ENCODE measurements around the gene IDH1. TPM values are rescaled to one million over a fixed set of nuclear protein-coding genes. Genes with fewer than 3 reads are reported as not detected.

The IDH1 gene
- total RNA-seq, 4 donors from 2014 or later: 111 to 170 (median 125) TPM

- TF ChIP-seq CTCF (IDR thresholded peaks at IDR 0.05): no peak
- DNase-seq (ENCODE audit: low spot score) (no peak), ATAC-seq (ENCODE audit: low FRiP score) (no peak)
Measured at GRCh38 chr2:208189810-208190503, 64.9 kb downstream of the IDH1 start, which contains the start of gene C2orf80. TSS of gene C2orf80 (minus strand) at chr2:208190030. CDS start at chr2:208186986, 3,044 bp downstream.

- ATAC-seq (ENCODE audit: low FRiP score): no peak
Measured at GRCh38 chr2:208189069-208189809, 65.6 kb downstream of the IDH1 start.

GRCh38 chr2:208186893-208187292 is 68.0 kb downstream of the IDH1 start:
- ATAC-seq (ENCODE audit: low FRiP score) (no peak), DNase-seq (ENCODE audit: low spot score) (no peak)
- no peak for TF ChIP-seq CTCF (IDR thresholded peaks at IDR 0.05)

More at GRCh38 chr2:208189069-208189809, 65.6 kb downstream of the IDH1 start:
- no peak for DNase-seq (ENCODE audit: low spot score)
- TF ChIP-seq CTCF (IDR thresholded peaks at IDR 0.05): no peak

- DNase-seq (ENCODE audit: low spot score): no peak
- ATAC-seq (ENCODE audit: low FRiP score): no peak
- TF ChIP-seq CTCF (IDR thresholded peaks at IDR 0.05): no peak
Measured at GRCh38 chr2:208186465-208186864, 68.4 kb downstream of the IDH1 start.

Other genes with a start within 250 kb of the IDH1 start
- gene PLEKHM3, start 229.5 kb downstream of the IDH1 start, total RNA-seq: 10 to 100 TPM; 14.1 to 31.4 (median 24.2) TPM
- not detected for gene CRYGD, start 130.5 kb downstream of the IDH1 start, total RNA-seq
- not detected for gene CRYGC, start 125.2 kb downstream of the IDH1 start, total RNA-seq
- not detected for gene CRYGB, start 108.9 kb downstream of the IDH1 start, total RNA-seq
- not detected for gene CRYGA, start 91.5 kb downstream of the IDH1 start, total RNA-seq
- not detected for gene C2orf80, start 65.0 kb downstream of the IDH1 start, total RNA-seq
- gene PIKFYVE, start 11.2 kb upstream of the IDH1 start, total RNA-seq: 10 to 100 TPM; 27.1 to 39.2 (median 35.1) TPM
- gene PTH2R, start 151.7 kb upstream of the IDH1 start, total RNA-seq: under 1 TPM in 1 of 4 donors, not detected in 3; 0.28 TPM

Measured in omental fat pad (tissue), 4 donors.